GM12864 (cell line): ENCODE data around the gene CCL22.

Source experiments
- DNase-seq: peaks from one replicate; pipeline ENCODE4 v3.0.0-alpha.2; 2011; ENCODE audit warnings: low read depth
- H3K4me3 ChIP-seq: 2 replicates; pipeline ENCODE4 v1.5.1; 2011; ENCODE audit warnings: mild to moderate bottlenecking, low read depth, low read length, control low read depth
- TF ChIP-seq, protein P1 (sequence below): IDR thresholded peaks from 2 replicates; pipeline ENCODE4 v1.5.1; 2011; ENCODE audit warnings: low read depth, mild to moderate bottlenecking, moderate library complexity, low read length, control low read depth, inconsistent platforms; ENCODE audit errors: missing control alignments

The CCL22 gene

DNA sequence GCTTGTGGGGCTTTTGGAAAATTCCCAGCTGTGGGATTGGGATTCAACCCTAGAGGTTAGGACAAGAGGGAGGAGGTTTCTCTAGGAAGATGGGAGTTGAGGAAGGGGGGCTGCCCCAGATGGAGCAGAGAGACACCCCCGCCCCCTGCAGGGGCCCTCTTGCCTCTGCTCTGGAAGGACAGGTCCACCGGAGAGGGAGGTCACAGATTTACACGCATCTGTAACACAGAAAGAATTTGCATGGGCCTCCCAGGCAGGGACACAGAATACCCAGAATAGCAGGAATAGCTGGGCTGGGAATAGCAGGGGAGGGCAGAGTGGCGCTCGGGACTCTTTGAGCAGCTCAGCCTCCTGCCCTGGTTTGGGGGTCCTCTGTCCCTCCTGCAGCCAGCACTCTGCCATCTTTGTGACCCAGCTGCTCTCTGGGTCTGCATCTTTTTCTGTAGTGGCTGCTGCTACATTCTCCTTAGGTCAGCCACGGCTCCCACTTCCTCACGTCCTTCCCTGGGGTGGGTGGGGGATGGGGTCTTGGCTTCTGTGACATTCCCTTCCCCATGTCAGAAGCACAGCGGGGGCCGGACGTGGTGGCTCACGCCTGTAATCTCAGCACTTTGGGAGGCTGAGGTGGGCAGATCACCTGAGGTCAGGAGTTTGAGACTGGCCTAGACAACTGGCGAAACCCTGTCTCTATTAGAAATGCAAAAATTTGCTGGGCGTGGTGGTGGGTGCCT is 40.2 kb upstream of the CCL22 start:
- TF ChIP-seq, protein P1, sequence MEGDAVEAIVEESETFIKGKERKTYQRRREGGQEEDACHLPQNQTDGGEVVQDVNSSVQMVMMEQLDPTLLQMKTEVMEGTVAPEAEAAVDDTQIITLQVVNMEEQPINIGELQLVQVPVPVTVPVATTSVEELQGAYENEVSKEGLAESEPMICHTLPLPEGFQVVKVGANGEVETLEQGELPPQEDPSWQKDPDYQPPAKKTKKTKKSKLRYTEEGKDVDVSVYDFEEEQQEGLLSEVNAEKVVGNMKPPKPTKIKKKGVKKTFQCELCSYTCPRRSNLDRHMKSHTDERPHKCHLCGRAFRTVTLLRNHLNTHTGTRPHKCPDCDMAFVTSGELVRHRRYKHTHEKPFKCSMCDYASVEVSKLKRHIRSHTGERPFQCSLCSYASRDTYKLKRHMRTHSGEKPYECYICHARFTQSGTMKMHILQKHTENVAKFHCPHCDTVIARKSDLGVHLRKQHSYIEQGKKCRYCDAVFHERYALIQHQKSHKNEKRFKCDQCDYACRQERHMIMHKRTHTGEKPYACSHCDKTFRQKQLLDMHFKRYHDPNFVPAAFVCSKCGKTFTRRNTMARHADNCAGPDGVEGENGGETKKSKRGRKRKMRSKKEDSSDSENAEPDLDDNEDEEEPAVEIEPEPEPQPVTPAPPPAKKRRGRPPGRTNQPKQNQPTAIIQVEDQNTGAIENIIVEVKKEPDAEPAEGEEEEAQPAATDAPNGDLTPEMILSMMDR = no peak
- H3K4me3 ChIP-seq = no peak overlapping the region
- DNase-seq = no peak

DNA sequence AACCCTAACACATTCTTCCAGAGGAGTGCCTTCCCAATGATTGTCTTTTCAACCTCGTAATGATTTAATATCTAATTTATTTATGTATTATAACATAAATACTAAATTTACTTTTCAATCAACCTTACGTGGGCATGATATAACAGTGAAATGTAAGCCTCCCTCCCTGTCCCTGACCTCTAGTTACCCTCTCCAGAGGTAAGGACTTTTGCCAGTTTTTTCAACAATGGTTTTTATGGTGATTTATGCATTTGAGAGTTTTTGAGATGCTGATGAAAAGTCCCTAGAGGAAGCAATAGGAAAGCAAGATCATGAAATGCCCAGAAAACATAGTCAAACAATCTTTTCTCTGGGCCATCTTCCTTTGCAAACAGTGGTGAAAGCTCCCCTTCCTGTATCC is 38.9 kb upstream of the CCL22 start:
- DNase-seq = no peak
- H3K4me3 ChIP-seq = no peak overlapping the region
- TF ChIP-seq, protein P1 = no peak

DNA sequence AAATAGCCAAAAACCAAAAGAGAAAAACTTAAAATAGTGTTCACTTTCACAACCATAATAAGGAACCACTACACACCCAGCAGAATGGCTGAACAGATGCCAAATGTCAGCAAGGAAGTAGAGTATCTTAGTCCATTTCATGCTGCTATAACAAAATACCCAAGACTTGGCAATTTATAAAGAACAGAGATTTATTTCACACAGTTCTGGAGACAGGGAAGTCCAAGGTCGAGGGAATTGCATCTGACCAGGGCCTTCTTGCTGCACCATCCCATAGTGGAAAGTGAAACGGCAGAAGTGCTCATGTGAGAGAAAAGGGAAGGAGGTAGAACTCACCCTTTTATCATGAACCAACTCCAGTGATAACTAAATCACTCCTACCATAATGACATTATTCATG is 33.8 kb upstream of the CCL22 start:
- no peak overlapping the region for H3K4me3 ChIP-seq
- TF ChIP-seq, protein P1 = no peak
- DNase-seq = no peak

DNA sequence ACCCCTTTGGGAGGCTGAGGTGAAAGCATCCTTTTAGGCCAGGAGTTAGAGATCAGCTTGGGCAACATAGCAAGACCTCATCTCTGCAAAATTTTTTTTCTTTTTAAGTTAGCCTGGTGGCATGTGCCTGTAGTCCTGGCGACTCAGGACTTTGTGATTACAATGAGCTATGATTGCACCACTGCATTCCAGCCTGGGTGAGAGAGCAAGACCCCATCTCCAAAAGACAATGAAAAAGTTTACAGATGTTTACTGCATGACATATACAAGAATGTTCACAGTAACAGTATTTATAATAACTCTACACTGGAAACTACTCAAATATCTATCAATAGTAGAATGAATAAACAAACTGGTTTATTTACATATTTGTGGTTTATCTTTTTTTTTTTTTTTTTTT is 33.1 kb upstream of the CCL22 start:
- no peak for DNase-seq
- H3K4me3 ChIP-seq = no peak overlapping the region
- TF ChIP-seq, protein P1 = no peak

DNA sequence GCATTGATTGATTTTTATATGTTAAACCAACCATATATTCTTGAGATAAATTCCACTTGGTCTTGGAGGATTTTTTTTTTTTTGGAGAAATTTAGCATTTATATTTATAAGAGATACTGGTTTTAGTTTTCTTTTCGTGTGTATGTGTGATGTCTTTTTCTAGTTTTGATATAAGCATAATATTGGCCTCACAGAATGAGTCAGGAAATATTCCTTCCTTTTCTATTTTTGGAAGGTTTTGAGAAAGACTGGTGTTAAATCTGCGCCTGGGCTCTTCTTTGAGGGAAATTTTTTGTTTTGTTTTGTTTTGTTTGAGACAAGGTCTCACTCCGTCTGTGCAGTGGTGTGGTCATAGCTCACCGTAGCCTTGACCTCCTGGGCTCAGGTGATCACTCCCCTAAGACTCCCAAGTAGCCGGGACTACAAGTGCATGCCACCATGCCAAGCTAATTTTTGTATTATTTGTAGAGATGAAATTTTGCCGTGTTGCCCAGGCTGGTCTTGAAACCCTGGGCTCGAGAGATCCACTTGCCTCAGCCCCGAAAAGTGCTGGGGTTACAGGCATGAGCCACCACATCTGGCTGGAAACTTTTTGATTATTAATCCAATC is 28.8 kb upstream of the CCL22 start:
- H3K4me3 ChIP-seq = no peak overlapping the region
- DNase-seq = no peak
- TF ChIP-seq, protein P1 = no peak

DNA sequence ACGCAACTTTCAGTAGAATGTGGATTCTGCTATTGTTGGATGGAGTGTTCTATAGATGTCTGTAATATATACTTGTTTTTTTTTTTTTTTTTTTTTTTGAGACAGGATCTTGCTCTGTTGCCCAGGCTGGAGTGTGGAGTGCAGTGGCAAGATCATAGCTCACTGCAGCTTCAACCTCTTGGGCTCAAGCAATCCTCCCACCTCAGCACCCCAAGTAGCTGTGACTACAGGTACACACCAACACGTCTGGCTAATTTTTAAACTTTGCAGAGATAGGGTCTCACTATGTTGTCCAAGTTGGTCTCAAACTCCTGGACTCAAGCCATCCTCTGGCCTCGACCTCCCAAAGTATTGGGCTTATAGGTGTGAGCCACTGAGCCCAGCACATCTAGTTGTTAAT is 27.2 kb upstream of the CCL22 start:
- H3K4me3 ChIP-seq = no peak overlapping the region
- TF ChIP-seq, protein P1 = no peak
- DNase-seq = no peak

DNA sequence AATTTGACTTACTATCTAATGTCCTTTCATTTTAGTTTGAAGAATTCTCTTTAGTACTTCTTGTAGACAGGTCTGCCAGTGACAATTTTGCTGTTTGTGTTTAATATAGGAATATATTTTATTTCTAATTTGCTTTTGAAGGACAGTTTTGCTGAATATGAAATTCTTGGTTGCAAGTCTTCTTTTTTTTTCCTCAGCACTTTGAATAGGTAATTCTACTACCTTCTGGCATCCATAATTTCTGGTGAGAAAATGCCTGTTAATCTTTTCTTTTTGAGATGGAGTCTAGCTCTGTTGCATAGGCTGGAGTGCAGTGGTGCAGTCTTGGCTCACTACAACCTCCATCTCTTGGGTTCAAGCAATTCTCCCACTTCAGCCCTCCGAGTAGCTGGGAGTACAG is 25.2 kb upstream of the CCL22 start:
- H3K4me3 ChIP-seq = no peak overlapping the region
- no peak for DNase-seq
- TF ChIP-seq, protein P1 = no peak
